Esophagus squamous epithelium (tissue), 5 donors: Measurements from ENCODE around the gene GRK5. TPM values are rescaled to one million over a fixed set of nuclear protein-coding genes. Genes with fewer than 3 reads are reported as not detected.

ENCODE experiments used
- DNase-seq: peaks from one replicate; lab custom pipeline; 2025; lab: John Stamatoyannopoulos, UW
- H3K27ac ChIP-seq, 4 donors: fragments of 200-600 bp; sonication (generic); one replicate each; pipeline ENCODE4 v1.5.1; 2016 to 2019; ENCODE audit warnings: mild to moderate bottlenecking in 1 of 4
- H3K27me3 ChIP-seq, 4 donors: fragments of 200-600 bp; sonication (generic); 1 replicate in 3 of 4; 2 replicates in 1 of 4; pipeline versions ENCODE4 v1.5.1 to v1.6.0; 2017 to 2021; ENCODE audit warnings: antibody characterized with exemption in 1 of 4
- H3K36me3 ChIP-seq, 3 donors: fragments of 200-600 bp; sonication (generic); one replicate each; pipeline ENCODE4 v1.5.1; 2016 to 2019
- H3K4me1 ChIP-seq, 3 donors: fragments of 200-600 bp; sonication (generic); one replicate each; pipeline ENCODE4 v1.5.1; 2017 to 2019
- H3K4me3 ChIP-seq, 4 donors: fragments of 200-600 bp; sonication (generic); 1 replicate in 3 of 4; 2 replicates in 1 of 4; pipeline ENCODE4 v1.5.1; 2016 to 2019; ENCODE audit warnings: mild to moderate bottlenecking in 2 of 4, moderate library complexity in 1 of 4
- H3K9me3 ChIP-seq, 3 donors: fragments of 200-600 bp; sonication (generic); one replicate each; pipeline ENCODE4 v1.5.1; 2016 to 2019
- POLR2A ChIP-seq, 4 donors: fragments of 450-650 bp; IDR thresholded peaks; one replicate each; pipeline ENCODE4 v1.6.1; 2017; ENCODE audit warnings: antibody characterized with exemption in 4 of 4, mild to moderate bottlenecking in 4 of 4, moderate library complexity in 3 of 4
- WGBS, 2 donors: methylation state at CpG; one replicate each; pipeline ENCODE4 v1.1.5; 2018; 5-methylcytosine and 5-hydroxymethylcytosine counted together
- intact Hi-C: fragments of 100-400 bp; cut with DNase I; formaldehyde crosslinking; loops from one replicate; pipeline ENCODE4 v1.15.0; 2022
- total RNA-seq, 4 donors: library from RNA; depleted of rRNA; stranded (reverse); fragments of >200 nt; gene quantifications; one replicate each; pipeline ENCODE4 v1.1.0, GENCODE V29; 2016
- TF ChIP-seq, protein P1 (sequence below), 6 experiments: fragments of 450-650 bp in 4 of 6; fragments of 200-600 bp in 2 of 6; sonication (generic) in 2 of 6; IDR thresholded peaks; one replicate each; pipeline ENCODE4 v1.5.1; 2016 to 2019; ENCODE audit warnings: antibody characterized with exemption in 6 of 6, mild to moderate bottlenecking in 4 of 6, moderate library complexity in 4 of 6
- donor health status: DM: yes; HTN: yes; CAD: no.

The GRK5 gene
- total RNA-seq, 4 donors from 2014 or later: 2.4 to 18.9 (median 6.3) TPM

DNA sequence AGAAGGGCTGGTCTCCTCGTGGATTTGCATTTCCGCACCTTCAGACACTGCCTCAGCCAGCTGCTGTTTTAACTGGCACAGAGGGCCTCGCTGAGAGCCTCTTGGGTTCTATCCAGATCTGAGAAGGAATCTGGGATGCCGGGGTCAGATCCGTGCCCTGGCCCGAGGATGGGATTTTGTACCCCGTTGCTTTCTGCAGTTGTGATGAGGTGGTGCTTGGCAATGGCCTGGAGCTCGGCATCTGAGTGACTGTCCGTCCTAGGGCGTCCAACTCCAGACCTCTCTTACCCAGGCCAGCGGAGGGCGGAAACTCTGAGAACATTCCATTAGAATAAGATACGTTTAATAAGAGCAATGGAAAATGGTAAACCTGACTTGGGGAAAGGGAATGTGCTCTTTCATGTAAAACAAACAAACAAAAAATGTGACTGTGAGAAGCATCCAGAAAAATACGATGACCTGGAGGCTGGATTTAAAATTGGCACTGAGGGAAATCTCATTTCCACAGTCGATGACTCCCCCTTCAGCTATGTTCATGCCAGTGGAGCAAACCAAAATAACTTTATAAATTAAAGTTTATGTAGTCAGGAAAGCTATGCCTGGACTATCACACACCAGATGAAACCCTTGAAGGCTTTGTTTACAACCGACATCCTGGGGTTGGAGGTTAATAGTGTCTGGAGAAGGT lies 39.6 kb downstream of the GRK5 start:
- Histone ChIP-seq H3K27me3 (no peaks in the 10 kb centered on the region), H3K4me3 (no peak overlapping the region), H3K4me1 (peaks cover 0 to 80% (median 36%) of the 10 kb centered on the region in 3 donors), H3K9me3 (no peaks in the 10 kb centered on the region), H3K27ac (peak overlapping the region; percentile 25 to 82 (median 69)), H3K36me3 (no peaks in the 10 kb centered on the region)
- intact Hi-C loops: no loop called here
- WGBS, 2 donors: 27 to 43% methylated on average over 8 to 15 of the region's 16 CpGs
- no peak for DNase-seq
- TF ChIP-seq, protein P1, sequence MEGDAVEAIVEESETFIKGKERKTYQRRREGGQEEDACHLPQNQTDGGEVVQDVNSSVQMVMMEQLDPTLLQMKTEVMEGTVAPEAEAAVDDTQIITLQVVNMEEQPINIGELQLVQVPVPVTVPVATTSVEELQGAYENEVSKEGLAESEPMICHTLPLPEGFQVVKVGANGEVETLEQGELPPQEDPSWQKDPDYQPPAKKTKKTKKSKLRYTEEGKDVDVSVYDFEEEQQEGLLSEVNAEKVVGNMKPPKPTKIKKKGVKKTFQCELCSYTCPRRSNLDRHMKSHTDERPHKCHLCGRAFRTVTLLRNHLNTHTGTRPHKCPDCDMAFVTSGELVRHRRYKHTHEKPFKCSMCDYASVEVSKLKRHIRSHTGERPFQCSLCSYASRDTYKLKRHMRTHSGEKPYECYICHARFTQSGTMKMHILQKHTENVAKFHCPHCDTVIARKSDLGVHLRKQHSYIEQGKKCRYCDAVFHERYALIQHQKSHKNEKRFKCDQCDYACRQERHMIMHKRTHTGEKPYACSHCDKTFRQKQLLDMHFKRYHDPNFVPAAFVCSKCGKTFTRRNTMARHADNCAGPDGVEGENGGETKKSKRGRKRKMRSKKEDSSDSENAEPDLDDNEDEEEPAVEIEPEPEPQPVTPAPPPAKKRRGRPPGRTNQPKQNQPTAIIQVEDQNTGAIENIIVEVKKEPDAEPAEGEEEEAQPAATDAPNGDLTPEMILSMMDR (IDR thresholded peaks at IDR 0.05): no peak
- no peak for TF ChIP-seq POLR2A (IDR thresholded peaks at IDR 0.05)

DNA sequence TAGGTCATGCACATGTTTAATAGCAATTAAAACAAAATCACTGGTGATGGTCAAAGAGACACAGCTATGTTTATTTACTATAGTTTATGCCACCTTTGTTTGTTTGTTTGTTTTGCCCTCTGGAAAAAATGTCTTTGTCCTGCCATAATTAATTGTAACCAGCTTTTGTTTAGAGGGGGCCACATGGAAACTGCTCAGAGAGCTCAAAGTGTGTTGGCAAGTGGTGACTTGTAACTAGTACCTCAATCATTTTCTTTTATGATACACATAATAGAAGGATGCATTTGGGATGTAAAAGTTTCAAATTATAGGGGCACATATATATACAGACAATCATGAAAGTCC lies 40.2 kb downstream of the GRK5 start:
- DNase-seq: no peak
- Histone ChIP-seq H3K36me3 (no peaks in the 10 kb centered on the region), H3K9me3 (no peaks in the 10 kb centered on the region), H3K4me1 (peaks cover 0 to 85% (median 42%) of the 10 kb centered on the region in 3 donors), H3K27me3 (no peaks in the 10 kb centered on the region), H3K4me3 (no peak overlapping the region), H3K27ac (peak overlapping the region in 3 of 4 donors; percentile 61 to 75 (median 63))
- intact Hi-C loops: no loop called here
- no peak for TF ChIP-seq POLR2A (IDR thresholded peaks at IDR 0.05)
- TF ChIP-seq, protein P1 (IDR thresholded peaks at IDR 0.05): no peak

DNA sequence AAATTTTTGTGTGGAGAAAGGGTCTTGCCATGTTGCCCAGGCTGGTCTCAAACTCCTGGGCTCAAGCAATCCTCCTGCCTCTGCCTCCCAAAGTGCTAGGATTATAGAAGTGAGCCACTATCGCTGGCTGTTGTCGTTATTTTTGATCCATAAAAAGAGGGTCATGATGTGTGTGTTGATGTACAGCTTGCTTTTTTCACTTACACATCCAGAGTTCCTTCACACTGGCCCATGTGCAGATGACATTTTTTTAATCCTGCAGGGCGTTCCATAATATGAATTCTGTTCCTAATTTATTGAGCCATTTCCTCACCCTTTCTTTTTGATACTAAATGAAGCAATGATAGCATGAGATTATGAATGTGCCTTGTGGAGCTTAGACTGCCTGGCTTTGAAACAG lies 40.8 kb downstream of the GRK5 start:
- no peak for TF ChIP-seq POLR2A (IDR thresholded peaks at IDR 0.05)
- TF ChIP-seq, protein P1 (IDR thresholded peaks at IDR 0.05): no peak
- Histone ChIP-seq H3K4me3 (no peak overlapping the region), H3K27me3 (no peaks in the 10 kb centered on the region), H3K36me3 (no peaks in the 10 kb centered on the region), H3K9me3 (no peaks in the 10 kb centered on the region), H3K4me1 (peaks cover 0 to 85% (median 45%) of the 10 kb centered on the region in 3 donors), H3K27ac (peak overlapping the region in 3 of 4 donors; percentile 61 to 75 (median 63))
- intact Hi-C loops: no loop called here
- no peak for DNase-seq
- WGBS, 2 donors: 69 to 85% methylated on average over 3 of the region's 3 CpGs

DNA sequence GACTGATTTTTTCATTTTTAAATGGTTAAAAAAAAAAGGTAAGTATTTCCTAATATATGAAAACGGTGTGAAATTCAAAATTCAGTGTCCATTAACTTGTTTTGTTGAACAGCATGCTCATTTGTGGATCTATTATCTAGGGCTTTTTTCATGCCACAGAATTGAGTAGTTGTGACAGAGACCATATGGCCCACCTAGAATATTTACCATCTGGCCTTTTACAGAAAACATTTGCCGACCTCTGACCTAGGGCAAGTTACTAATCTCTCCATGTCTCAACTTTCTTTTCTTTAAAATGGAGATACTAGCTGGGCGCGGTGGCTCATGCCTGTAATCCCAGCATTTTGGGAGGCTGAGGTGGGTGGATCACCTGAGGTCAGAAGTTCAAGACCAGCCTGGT lies 41.3 kb downstream of the GRK5 start:
- TF ChIP-seq, protein P1 (IDR thresholded peaks at IDR 0.05): no peak
- TF ChIP-seq POLR2A (IDR thresholded peaks at IDR 0.05): no peak
- H3K36me3 ChIP-seq: no peaks in the 10 kb centered on the region
- H3K9me3 ChIP-seq: no peaks in the 10 kb centered on the region
- WGBS, 2 donors: 90 to 95% methylated on average over 4 of the region's 4 CpGs
- H3K27me3 ChIP-seq: no peaks in the 10 kb centered on the region
- no peak for DNase-seq
- peak overlapping the region in 2 of 4 donors; percentile 63 to 75 for H3K27ac ChIP-seq
- H3K4me3 ChIP-seq: no peak overlapping the region
- H3K4me1 ChIP-seq: peaks cover 0 to 87% (median 50%) of the 10 kb centered on the region in 3 donors
- intact Hi-C loops: no loop called here

DNA sequence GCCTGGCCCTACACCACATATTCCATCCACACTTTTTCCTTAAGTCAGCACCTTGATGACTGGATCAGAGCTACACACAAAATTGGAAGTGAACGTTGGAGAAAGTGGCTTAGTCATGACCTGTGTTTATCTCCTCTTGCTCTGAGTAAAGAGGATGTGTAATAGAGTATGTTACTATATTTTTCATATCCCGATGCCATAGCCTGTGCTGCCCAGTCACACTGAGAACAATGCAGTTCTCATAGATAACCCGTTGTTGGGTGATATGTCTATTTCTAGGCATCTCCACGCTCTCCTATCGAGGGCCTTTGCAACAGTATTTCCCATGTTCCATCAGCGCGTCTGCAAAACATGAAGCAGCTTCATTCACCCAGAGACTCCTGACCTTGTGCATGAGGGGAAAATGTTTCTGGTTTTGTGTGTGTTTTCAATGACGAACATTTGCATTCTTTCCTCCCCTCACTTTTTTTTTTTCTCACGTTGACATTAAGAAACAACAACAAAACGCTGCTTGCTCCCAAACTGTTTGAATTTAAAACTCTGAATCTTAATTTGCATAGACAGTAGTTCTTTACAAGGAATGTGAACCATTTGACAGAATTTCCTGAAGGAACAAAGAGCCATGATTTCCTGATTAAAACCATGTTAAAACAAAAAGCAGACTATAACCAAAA lies 43.4 kb downstream of the GRK5 start:
- Histone ChIP-seq H3K27ac (peak overlapping the region; percentile 9 to 87 (median 84)), H3K4me1 (peaks cover 0 to 93% (median 60%) of the 10 kb centered on the region in 3 donors), H3K4me3 (no peak overlapping the region), H3K36me3 (no peaks in the 10 kb centered on the region), H3K9me3 (no peaks in the 10 kb centered on the region), H3K27me3 (no peaks in the 10 kb centered on the region)
- no peak for TF ChIP-seq POLR2A (IDR thresholded peaks at IDR 0.05)
- TF ChIP-seq, protein P1 (IDR thresholded peaks at IDR 0.05): no peak
- WGBS, 2 donors: 46 to 59% methylated on average over 10 of the region's 10 CpGs
- intact Hi-C loops: no loop called here
- no peak for DNase-seq
